IMR-90 (cell line): ENCODE results near the gene GTF2A1L. TPM values are rescaled to one million over a fixed set of nuclear protein-coding genes. Genes with fewer than 3 reads are reported as not detected.

Experiments used
- ATAC-seq: fragments of 200-7000 bp; cut with Tn5 transposase; 2 replicates; pipeline ENCODE4 v1.9.1; 2020; ENCODE audit warnings: low read depth, mild to moderate bottlenecking, moderate library complexity
- BruUV-seq: library from RNA; stranded (reverse); fragments of 400-500 nt; replicated peaks from 2 replicates; lab custom pipeline; 2021; lab: Mats Ljungman, UMichigan
- CTCF ChIA-PET: fragments of 300-600 bp; formaldehyde crosslinking; extraction: SDS; loops from one replicate; lab custom pipeline; 2021; ENCODE audit warnings: antibody characterized with exemption; lab: Yijun Ruan, JAX
- POLR2A ChIA-PET: fragments of 300-600 bp; sonication (Branson Sonifier 250); formaldehyde crosslinking; loops from one replicate; lab custom pipeline; 2022; ENCODE audit warnings: antibody characterized with exemption; ENCODE audit not compliant: unreplicated experiment; lab: Charles Lee
- DNase-seq: peaks from one replicate; pipeline ENCODE4 v3.0.0; 2013
- H2AFZ ChIP-seq: replicated peaks from 2 replicates; pipeline ENCODE3; 2013; ENCODE audit warnings: low read length, mild to moderate bottlenecking; ENCODE audit not compliant: poor library complexity
- H2AK5ac ChIP-seq: 2 replicates; pipeline ENCODE4 v1.6.1; 2013; ENCODE audit warnings: low read depth, low read length, inconsistent platforms
- H2AK9ac ChIP-seq: replicated peaks from 2 replicates; pipeline ENCODE3; 2013; ENCODE audit warnings: mild to moderate bottlenecking, low read depth, low read length, moderate library complexity; ENCODE audit not compliant: poor library complexity
- H2BK120ac ChIP-seq: 2 replicates; pipeline ENCODE4 v1.6.1; 2013; ENCODE audit warnings: low read depth, low read length, inconsistent platforms
- H2BK15ac ChIP-seq: 3 replicates; pipeline ENCODE4 v1.6.1; 2013; ENCODE audit warnings: low read depth, low read length, inconsistent platforms
- H2BK20ac ChIP-seq: 2 replicates; pipeline ENCODE4 v1.6.1; 2013; ENCODE audit warnings: low read depth, mild to moderate bottlenecking, inconsistent platforms, low read length, moderate library complexity
- H2BK5ac ChIP-seq: 2 replicates; pipeline ENCODE4 v1.6.1; 2013; ENCODE audit warnings: mild to moderate bottlenecking, low read depth, low read length, inconsistent platforms; ENCODE audit not compliant: poor library complexity, severe bottlenecking
- H3K14ac ChIP-seq: replicated peaks from 2 replicates; pipeline ENCODE4 v1.6.1; 2013; ENCODE audit warnings: low read depth, low read length, inconsistent platforms
- H3K18ac ChIP-seq: 2 replicates; pipeline ENCODE4 v1.6.1; 2013; ENCODE audit warnings: low read depth, low read length, control low read depth
- H3K23ac ChIP-seq: 2 replicates; pipeline ENCODE4 v1.6.1; 2013; ENCODE audit warnings: low read depth, low read length, inconsistent platforms
- H3K27ac ChIP-seq: 2 replicates; pipeline ENCODE4 v1.5.1; 2013; ENCODE audit warnings: mild to moderate bottlenecking, control low read depth, low read length; ENCODE audit not compliant: insufficient read depth
- H3K27me3 ChIP-seq: 2 replicates; pipeline ENCODE4 v1.6.1; 2013; ENCODE audit warnings: low read length; ENCODE audit not compliant: control insufficient read depth, insufficient read depth
- H3K36me3 ChIP-seq: 2 replicates; pipeline ENCODE4 v1.6.1; 2013; ENCODE audit warnings: low read length, mixed read lengths; ENCODE audit not compliant: control insufficient read depth, insufficient read depth
- H3K4ac ChIP-seq: 2 replicates; pipeline ENCODE4 v1.6.1; 2013; ENCODE audit warnings: low read depth, low read length, inconsistent platforms
- H3K4me1 ChIP-seq: 2 replicates; pipeline ENCODE4 v1.6.1; 2013; ENCODE audit warnings: low read length, mixed read lengths; ENCODE audit not compliant: control insufficient read depth, insufficient read depth
- H3K4me2 ChIP-seq: 2 replicates; pipeline ENCODE4 v1.6.1; 2013; ENCODE audit warnings: low read depth, mild to moderate bottlenecking, control low read depth, low read length, moderate library complexity
- H3K4me3 ChIP-seq: 2 replicates; pipeline ENCODE4 v1.5.1; 2013; ENCODE audit warnings: low read depth, mild to moderate bottlenecking, control low read depth, low read length, moderate library complexity; ENCODE audit not compliant: insufficient read depth
- H3K56ac ChIP-seq: 2 replicates; pipeline ENCODE4 v1.6.1; 2013; ENCODE audit warnings: low read length, inconsistent platforms; ENCODE audit not compliant: insufficient read depth; ENCODE audit errors: extremely low read depth
- H3K79me1 ChIP-seq, 2 experiments: 2 replicates each; pipeline ENCODE4 v1.6.1; 2013; ENCODE audit warnings: low read length in 2 of 2, inconsistent platforms in 1 of 2, low read depth in 1 of 2
- H3K9ac ChIP-seq: 2 replicates; pipeline ENCODE4 v1.6.1; 2013; ENCODE audit warnings: low read depth, low read length, control low read depth
- H3K9me1 ChIP-seq: 2 replicates; pipeline ENCODE4 v1.6.1; 2013; ENCODE audit warnings: low read length, inconsistent platforms; ENCODE audit not compliant: insufficient read depth
- H3K9me3 ChIP-seq: 2 replicates; pipeline ENCODE4 v1.6.1; 2013; ENCODE audit warnings: low read length; ENCODE audit not compliant: control insufficient read depth, insufficient read depth
- H4K20me1 ChIP-seq: 2 replicates; pipeline ENCODE4 v1.6.1; 2013; ENCODE audit warnings: low read length, inconsistent platforms; ENCODE audit not compliant: insufficient read depth
- H4K5ac ChIP-seq: 2 replicates; pipeline ENCODE4 v1.6.1; 2013; ENCODE audit warnings: mild to moderate bottlenecking, low read depth, low read length, control low read depth
- H4K8ac ChIP-seq, 2 experiments: 2 replicates each; pipeline ENCODE4 v1.6.1; 2013; ENCODE audit warnings: low read depth in 2 of 2, low read length in 2 of 2, control low read depth in 1 of 2, inconsistent platforms in 1 of 2
- H4K91ac ChIP-seq: 2 replicates; pipeline ENCODE4 v1.6.1; 2013; ENCODE audit warnings: low read depth, low read length, inconsistent platforms; ENCODE audit not compliant: insufficient read depth
- CHD1 ChIP-seq: IDR thresholded peaks from 2 replicates; pipeline ENCODE4 v1.6.1; 2012; ENCODE audit warnings: low read depth, low read length, improper control_type of control experiment
- CTCF ChIP-seq: conservative IDR thresholded peaks from 2 replicates; pipeline ENCODE4 v1.5.1; 2012; ENCODE audit warnings: mild to moderate bottlenecking, low read depth, low read length, improper control_type of control experiment
- ELK1 ChIP-seq: fragments of 150-350 bp; IDR thresholded peaks from 2 replicates; pipeline ENCODE4 v1.6.1; 2016; ENCODE audit warnings: low read depth, mild to moderate bottlenecking, low read length, moderate library complexity, borderline replicate concordance
- FOS ChIP-seq: fragments of 150-350 bp; IDR thresholded peaks from 2 replicates; pipeline ENCODE4 v1.6.1; 2016; ENCODE audit warnings: low read depth, low read length
- MAFK ChIP-seq: IDR thresholded peaks from 2 replicates; pipeline ENCODE4 v1.6.1; 2012; ENCODE audit warnings: low read depth, low read length, improper control_type of control experiment
- MAZ ChIP-seq: IDR thresholded peaks from 2 replicates; pipeline ENCODE4 v1.6.1; 2012; ENCODE audit warnings: low read depth, mild to moderate bottlenecking, low read length, improper control_type of control experiment, moderate library complexity, borderline replicate concordance
- NFE2L2 ChIP-seq: fragments of 150-350 bp; IDR thresholded peaks from 2 replicates; pipeline ENCODE4 v1.6.1; 2016; ENCODE audit warnings: low read depth, mild to moderate bottlenecking, low read length
- POLR2A ChIP-seq: IDR thresholded peaks from 2 replicates; pipeline ENCODE4 v1.6.1; 2012; ENCODE audit warnings: mild to moderate bottlenecking, low read depth, low read length
- RAD21 ChIP-seq: IDR thresholded peaks from 2 replicates; pipeline ENCODE4 v1.6.1; 2012; ENCODE audit warnings: low read length, improper control_type of control experiment
- RFX5 ChIP-seq: IDR thresholded peaks from 2 replicates; pipeline ENCODE4 v1.8.0; 2012; ENCODE audit warnings: low read depth, mild to moderate bottlenecking, low read length, moderate library complexity
- SMC3 ChIP-seq: fragments of 150-350 bp; IDR thresholded peaks from 2 replicates; pipeline ENCODE4 v1.6.1; 2016; ENCODE audit warnings: low read depth, mild to moderate bottlenecking, antibody characterized with exemption, low read length, moderate library complexity
- USF2 ChIP-seq: fragments of 150-350 bp; IDR thresholded peaks from 2 replicates; pipeline ENCODE4 v1.6.1; 2017; ENCODE audit warnings: mild to moderate bottlenecking, antibody characterized with exemption, low read length, low read depth
- WGBS, 2 experiments: methylation state at CpG; one replicate each; pipeline versions ENCODE4 v1.1.5 to v1.1.7; 2013; ENCODE audit warnings: missing lambda C conversion rate in 2 of 2; ENCODE audit not compliant: insufficient read length in 1 of 2; ENCODE audit errors: extremely low coverage in 2 of 2; 5-methylcytosine and 5-hydroxymethylcytosine counted together
- dilution Hi-C: fragments of 300-500 bp; cut with HindIII; formaldehyde crosslinking; loops from one replicate; pipeline ENCODE4 v1.14.3; 2018; ENCODE audit warnings: low sequenced_read_pairs; ENCODE audit not compliant: unreplicated experiment
- in situ Hi-C: fragments of 300-500 bp; cut with MboI; formaldehyde crosslinking; loops from 3 replicates; pipeline ENCODE4 v1.14.3; 2019; ENCODE audit warnings: low sequenced_read_pairs, inconsistent platforms, mixed read lengths
- intact Hi-C: fragments of 100-400 bp; cut with micrococcal nuclease; formaldehyde crosslinking; loops from 2 replicates; pipeline ENCODE4 v1.10.0; 2022
- polyA plus RNA-seq, 3 experiments: library from polyadenylated mRNA; depleted of rRNA; stranded (reverse); fragments of >200 nt; gene quantifications; 2 replicates each; pipeline ENCODE4 v1.2.3, GENCODE V29; 2012; ENCODE audit warnings: low replicate concordance in 1 of 3
- total RNA-seq: library from RNA; depleted of rRNA; stranded (reverse); fragments of >200 nt; gene quantifications from 2 replicates; pipeline ENCODE4 v1.2.3, GENCODE V29; 2012

The GTF2A1L gene
- total and polyA plus RNA-seq, 2 of the 4 experiments (the other 2 are of a cell fraction), result not detected

GRCh38 chr2:48583961-48584360 lies 33.7 kb upstream of the GTF2A1L start:
- ATAC-seq (no peak), DNase-seq (no peak)
- H3K4me1 ChIP-seq, result peaks cover 2% of the 10 kb centered on the region
- no peak overlapping the region for H2BK15ac ChIP-seq
- H4K5ac ChIP-seq, result no peak overlapping the region
- no peaks in the 10 kb centered on the region; a peak in 1 of 4 replicates for H3K79me1 ChIP-seq
- no peak overlapping the region for H3K18ac ChIP-seq
- intact Hi-C loops (no loop called here), dilution Hi-C loops (no loop called here), in situ Hi-C loops (loop anchor here (10.0 kb wide), 1 partner anchor 119 kb away; no protein-coding TSS in a partner anchor)
- no peak overlapping the region for H3K23ac ChIP-seq
- H4K20me1 ChIP-seq, result no peaks in the 10 kb centered on the region
- no peak overlapping the region for H3K4ac ChIP-seq
- POLR2A ChIA-PET, result no interaction called here
- no peak overlapping the region for H2BK20ac ChIP-seq
- no peak overlapping the region for H2BK120ac ChIP-seq
- H3K9me3 ChIP-seq, result no peaks in the 10 kb centered on the region
- no TSS peak for BruUV-seq
- H3K9ac ChIP-seq, result no peak overlapping the region
- H3K27ac ChIP-seq, result no peak overlapping the region
- no CpG with 5 or more reads among the region's 3 CpGs for WGBS, 2 experiments
- no peak overlapping the region for H3K14ac ChIP-seq
- H2AK9ac ChIP-seq, result no peak overlapping the region
- no peak for TF ChIP-seq RFX5
- no peak for TF ChIP-seq POLR2A
- no peak for TF ChIP-seq USF2
- TF ChIP-seq NFE2L2, result no peak
- no peak for TF ChIP-seq SMC3
- TF ChIP-seq MAFK, result no peak
- TF ChIP-seq CHD1, result no peak
- TF ChIP-seq RAD21, result no peak
- no peak for TF ChIP-seq MAZ
- TF ChIP-seq FOS, result no peak
- TF ChIP-seq ELK1, result no peak
- TF ChIP-seq CTCF, result no peak
- no peak overlapping the region for H3K4me2 ChIP-seq
- H3K56ac ChIP-seq, result no peak overlapping the region
- H3K9me1 ChIP-seq, result no peaks in the 10 kb centered on the region
- no peak overlapping the region for H2AK5ac ChIP-seq
- no peak overlapping the region for H4K8ac ChIP-seq
- H2AFZ ChIP-seq, result no peak overlapping the region
- H3K27me3 ChIP-seq, result no peaks in the 10 kb centered on the region
- H3K36me3 ChIP-seq, result peaks cover 8% of the 10 kb centered on the region
- H2BK5ac ChIP-seq, result no peak overlapping the region
- CTCF ChIA-PET, result interaction anchor here (0.6 kb wide), 1 partner anchor 1642 kb away, joined by 3 read pairs; no protein-coding TSS in a partner anchor
- H3K4me3 ChIP-seq, result no peak overlapping the region
- H4K91ac ChIP-seq, result no peak overlapping the region
